GM18499 (cell line): Measurements from ENCODE around the gene ZNF445.
"Not testable (repeated sequence)": the region's sequence is repeated elsewhere in the genome, so short reads cannot be mapped to it uniquely, and the experiment has no call there.

Experiments
- ATAC-seq: cut with Tn5 transposase; IDR thresholded peaks from one replicate; pipeline ENCODE4 v1.9.1; 2021; ENCODE audit warnings: moderate number of reproducible peaks; ENCODE audit not compliant: insufficient read depth, unreplicated experiment

The ZNF445 gene

GRCh38 chr3:44411031-44411645 is 66.3 kb downstream of the ZNF445 start:
- no peak for ATAC-seq

- ATAC-seq = no peak
Measured at GRCh38 chr3:44409640-44410410, 67.6 kb downstream of the ZNF445 start.

GRCh38 chr3:44402548-44402947 is 74.9 kb downstream of the ZNF445 start:
- no peak for ATAC-seq

DNA sequence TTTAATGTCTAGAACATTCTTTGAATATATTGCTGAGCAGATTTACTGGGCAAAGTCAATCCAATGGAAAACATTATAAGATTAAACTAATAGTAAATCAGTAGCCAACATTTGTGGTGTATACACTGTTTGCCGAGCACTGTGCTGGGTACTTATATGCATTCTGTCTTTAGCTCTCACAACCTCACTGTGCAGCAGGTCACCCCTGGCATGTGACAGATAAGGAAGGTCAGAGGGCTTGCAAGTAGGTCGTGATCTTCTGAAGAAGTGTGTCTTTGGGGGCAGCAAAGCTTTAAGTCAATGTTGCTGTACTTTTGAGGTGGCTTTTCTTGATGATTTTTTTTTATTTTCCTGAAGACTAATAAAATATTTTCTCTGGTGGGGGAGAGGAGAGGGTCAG is 76.7 kb downstream of the ZNF445 start:
- ATAC-seq = no peak

GRCh38 chr3:44398853-44399252 is 78.6 kb downstream of the ZNF445 start:
- ATAC-seq = no peak

- ATAC-seq = not testable (repeated sequence)
Measured at GRCh38 chr3:44398271-44398670, 79.2 kb downstream of the ZNF445 start.

DNA sequence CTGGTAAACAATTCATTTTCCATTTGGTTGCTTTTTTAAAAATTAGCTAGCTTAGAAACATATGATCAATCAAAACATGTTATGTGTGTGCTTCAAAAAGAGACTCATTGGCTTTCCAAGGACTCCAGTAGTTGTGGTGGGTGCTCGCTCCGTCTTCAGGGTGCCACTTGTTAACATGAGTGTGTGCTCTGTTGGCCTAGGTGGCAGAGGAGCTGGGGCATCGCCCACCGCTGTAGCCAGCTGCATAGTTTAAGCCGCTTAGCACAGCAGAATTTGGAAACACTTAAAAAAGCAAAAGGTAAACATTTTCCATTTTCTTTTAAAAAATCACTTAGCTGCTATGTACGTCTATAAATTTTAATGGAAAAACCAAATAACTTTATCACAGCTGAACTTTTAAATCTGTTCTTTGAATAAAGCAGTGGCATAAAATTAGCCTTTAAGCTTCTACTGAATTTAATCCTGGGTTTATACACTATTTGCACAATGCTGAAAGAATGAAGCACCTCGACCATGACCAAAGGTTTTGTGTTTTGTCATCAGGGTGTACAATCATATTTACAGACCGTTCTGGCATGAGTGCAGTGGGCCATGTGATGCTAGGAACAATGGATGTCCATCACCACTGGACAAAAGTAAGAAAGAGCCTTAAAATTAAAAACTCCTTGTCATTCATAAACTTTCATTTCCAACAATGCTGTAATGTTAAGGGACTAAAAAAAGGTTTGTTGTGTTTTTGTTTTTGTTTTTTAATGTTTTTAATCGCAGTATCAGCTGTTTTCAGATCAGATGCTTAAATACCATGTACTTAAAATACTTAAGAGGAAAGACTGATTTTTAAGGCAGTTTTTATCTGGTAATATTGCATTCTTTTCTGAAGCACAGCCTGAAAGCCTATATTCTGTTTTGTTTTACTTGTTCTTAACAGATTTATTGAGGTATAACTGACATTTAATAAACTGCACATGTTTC is 81.0 kb downstream of the ZNF445 start:
- ATAC-seq = no peak

DNA sequence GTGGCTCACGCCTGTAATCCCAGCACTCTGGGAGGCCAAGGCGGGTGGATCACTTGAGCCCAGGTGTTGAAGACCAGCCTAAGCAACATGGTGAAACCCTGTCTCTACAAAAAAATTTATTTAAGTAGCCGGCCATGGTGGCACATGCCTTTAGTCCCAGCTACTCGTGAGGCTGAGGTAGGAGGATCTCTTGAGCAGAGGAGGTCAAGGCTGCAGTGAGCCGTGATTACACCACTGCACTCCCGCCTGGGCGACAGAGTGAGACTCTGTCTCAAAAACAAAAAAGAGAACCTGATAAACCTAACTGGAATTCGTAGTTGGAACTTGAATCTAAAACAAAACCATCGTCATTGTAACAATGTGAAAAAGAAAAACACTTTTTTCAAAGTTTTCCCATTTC is 81.8 kb downstream of the ZNF445 start:
- no peak for ATAC-seq

- no peak for ATAC-seq
Measured at GRCh38 chr3:44392489-44392888, 85.0 kb downstream of the ZNF445 start.

GRCh38 chr3:44387404-44387803 is 90.1 kb downstream of the ZNF445 start:
- no peak for ATAC-seq
